PFSK-1 (cell line): ENCODE results near the gene HDAC7.

Experiments
- POLR2AphosphoS5 ChIP-seq: IDR thresholded peaks from 2 replicates; pipeline ENCODE4 v1.6.1; 2012; ENCODE audit warnings: low read depth, mild to moderate bottlenecking, control low read depth, low read length, moderate library complexity
- REST ChIP-seq, 2 experiments: IDR thresholded peaks; 2 replicates each; pipeline versions ENCODE4 v1.6.1 to v1.8.0; 2011 to 2012; ENCODE audit warnings: low read depth in 2 of 2, low read length in 2 of 2, control low read depth in 1 of 2, inconsistent platforms in 1 of 2, mild to moderate bottlenecking in 1 of 2, moderate library complexity in 1 of 2; ENCODE audit not compliant: insufficient read depth in 1 of 2
- SIN3A ChIP-seq: IDR thresholded peaks from 2 replicates; pipeline ENCODE4 v1.6.1; 2012; ENCODE audit warnings: mild to moderate bottlenecking, low read length, moderate library complexity, borderline replicate concordance; ENCODE audit not compliant: insufficient read depth
- TAF1 ChIP-seq: IDR thresholded peaks from 2 replicates; pipeline ENCODE4 v1.6.1; 2012; ENCODE audit warnings: low read length, control low read depth, borderline replicate concordance; ENCODE audit not compliant: insufficient read depth

GRCh38 chr12:47739297-47739696 lies 80.4 kb downstream of the HDAC7 start:
- TF ChIP-seq POLR2AphosphoS5 (no peak), SIN3A (no peak), REST (IDR thresholded peaks at IDR 0.05; ENCODE audit: insufficient read depth in 1 of 2, low read depth in 2 of 2, low read length in 2 of 2) (no peak), TAF1 (no peak)
